Fibroblast of villous mesenchyme (primary cell): ENCODE results near the gene MS4A6A. TPM values are rescaled to one million over a fixed set of nuclear protein-coding genes. Genes with fewer than 3 reads are reported as not detected.
"Not testable (repeated sequence)": the region's sequence is repeated elsewhere in the genome, so short reads cannot be mapped to it uniquely, and the experiment has no call there.

Experiments used
- DNase-seq: peaks from one replicate; pipeline ENCODE4 v3.0.0-alpha.2; 2010; ENCODE audit warnings: low read depth
- H3K4me3 ChIP-seq: 2 replicates; pipeline ENCODE4 v1.5.1; 2011; ENCODE audit warnings: low read depth, mild to moderate bottlenecking, low read length
- total RNA-seq: library from RNA; depleted of rRNA; stranded (reverse); fragments of >200 nt; gene quantifications from 2 replicates; pipeline ENCODE4 v1.2.3, GENCODE V29; 2012
- TF ChIP-seq, protein P1 (sequence below): IDR thresholded peaks from 2 replicates; pipeline ENCODE4 v1.5.1; 2012; ENCODE audit warnings: low read depth, mild to moderate bottlenecking, low read length; ENCODE audit not compliant: insufficient read depth

Gene MS4A6A
- total RNA-seq, 1 donor: not detected

DNA sequence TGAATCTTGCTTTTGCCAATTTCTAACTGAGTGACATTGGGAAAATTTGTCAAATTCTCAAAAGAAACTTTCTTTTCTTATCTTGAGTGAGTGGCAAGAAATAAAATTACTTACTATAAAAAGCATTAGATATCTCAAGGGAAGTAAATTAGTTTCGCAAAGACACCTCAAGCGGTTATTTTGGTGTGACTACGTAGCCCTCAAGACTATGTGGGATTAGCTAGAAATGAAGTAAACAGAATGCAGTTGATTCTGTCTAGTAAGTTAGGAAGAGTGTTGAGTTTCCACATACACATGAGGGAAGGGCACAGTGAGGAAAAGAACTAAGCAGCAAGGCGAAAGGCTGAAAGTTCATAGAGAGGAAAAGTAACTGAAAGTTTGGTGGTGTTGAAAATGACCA is 28.3 kb upstream of the MS4A6A start:
- TF ChIP-seq, protein P1, sequence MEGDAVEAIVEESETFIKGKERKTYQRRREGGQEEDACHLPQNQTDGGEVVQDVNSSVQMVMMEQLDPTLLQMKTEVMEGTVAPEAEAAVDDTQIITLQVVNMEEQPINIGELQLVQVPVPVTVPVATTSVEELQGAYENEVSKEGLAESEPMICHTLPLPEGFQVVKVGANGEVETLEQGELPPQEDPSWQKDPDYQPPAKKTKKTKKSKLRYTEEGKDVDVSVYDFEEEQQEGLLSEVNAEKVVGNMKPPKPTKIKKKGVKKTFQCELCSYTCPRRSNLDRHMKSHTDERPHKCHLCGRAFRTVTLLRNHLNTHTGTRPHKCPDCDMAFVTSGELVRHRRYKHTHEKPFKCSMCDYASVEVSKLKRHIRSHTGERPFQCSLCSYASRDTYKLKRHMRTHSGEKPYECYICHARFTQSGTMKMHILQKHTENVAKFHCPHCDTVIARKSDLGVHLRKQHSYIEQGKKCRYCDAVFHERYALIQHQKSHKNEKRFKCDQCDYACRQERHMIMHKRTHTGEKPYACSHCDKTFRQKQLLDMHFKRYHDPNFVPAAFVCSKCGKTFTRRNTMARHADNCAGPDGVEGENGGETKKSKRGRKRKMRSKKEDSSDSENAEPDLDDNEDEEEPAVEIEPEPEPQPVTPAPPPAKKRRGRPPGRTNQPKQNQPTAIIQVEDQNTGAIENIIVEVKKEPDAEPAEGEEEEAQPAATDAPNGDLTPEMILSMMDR: no peak
- H3K4me3 ChIP-seq: no peak overlapping the region
- DNase-seq: no peak

DNA sequence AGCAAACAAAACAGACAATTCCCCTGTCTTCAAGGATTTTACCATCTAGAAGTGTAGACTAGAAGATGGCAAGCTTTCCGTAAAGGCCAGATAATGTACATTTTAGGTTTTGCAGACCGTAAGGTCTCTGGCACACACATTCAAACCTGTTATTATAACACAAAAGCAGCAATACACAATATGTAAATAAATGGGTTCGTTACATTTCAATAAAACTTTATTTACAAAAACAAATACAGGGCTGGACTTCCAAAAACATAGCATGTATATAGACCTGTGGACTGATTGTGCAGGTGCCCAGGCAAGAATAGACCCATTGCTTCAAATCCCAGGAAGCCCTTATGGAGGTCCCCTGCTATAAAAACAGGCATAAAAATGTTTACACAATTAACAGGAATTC is 27.1 kb upstream of the MS4A6A start:
- TF ChIP-seq, protein P1: no peak
- no peak overlapping the region for H3K4me3 ChIP-seq
- no peak for DNase-seq

DNA sequence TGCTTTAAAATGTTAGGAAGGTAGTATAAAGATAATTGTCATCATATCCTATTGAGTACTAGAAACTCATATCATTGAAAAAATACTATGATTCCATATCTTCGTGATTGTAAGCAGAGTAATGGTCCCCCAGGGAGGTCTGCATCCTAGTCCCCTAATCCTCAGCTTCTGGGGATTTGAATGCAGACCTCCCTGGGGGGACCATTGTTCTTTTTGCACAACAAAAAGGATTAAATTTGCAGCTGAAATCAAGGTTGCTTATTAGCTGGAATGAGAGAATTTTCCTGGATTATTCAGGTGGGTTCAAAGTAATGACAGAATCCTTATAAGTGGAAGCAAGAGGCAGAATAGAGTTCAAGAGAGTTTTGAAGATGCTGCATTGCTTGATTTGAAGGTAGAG is 26.1 kb upstream of the MS4A6A start:
- no peak for DNase-seq
- TF ChIP-seq, protein P1: no peak
- no peak overlapping the region for H3K4me3 ChIP-seq

DNA sequence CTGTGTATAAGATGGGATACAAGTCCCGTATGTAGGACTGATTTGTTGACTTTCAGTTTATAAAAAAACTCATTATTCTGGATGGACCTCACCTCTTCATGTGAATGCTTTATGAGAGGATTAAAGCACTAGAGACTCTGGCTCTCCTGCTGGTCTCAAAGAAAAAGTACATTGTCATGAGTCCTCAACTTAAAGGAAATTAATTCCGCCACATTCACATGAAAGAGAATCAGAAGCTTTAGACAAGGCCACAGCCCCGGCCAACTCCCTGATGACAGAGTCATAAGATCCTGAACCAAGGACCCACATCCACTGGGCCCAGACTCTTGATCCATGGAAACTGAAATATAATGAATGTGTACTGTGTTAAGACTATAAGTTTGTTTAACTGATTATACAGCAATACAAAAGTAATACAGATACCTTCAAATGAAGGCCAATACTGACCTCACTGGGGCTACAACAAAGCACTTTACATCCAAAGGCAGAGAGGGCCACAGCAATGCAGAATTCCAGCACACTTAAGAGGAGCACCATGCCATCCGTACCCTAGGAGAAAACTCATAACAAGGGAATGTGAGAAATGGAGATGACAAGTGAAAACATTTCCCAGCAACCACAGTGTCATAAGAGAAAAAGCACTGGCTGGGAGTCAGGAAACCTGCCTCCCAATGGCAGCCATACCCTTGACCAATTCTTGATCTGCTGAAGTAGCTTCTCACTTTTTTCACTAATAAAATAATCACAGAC is 25.4 kb upstream of the MS4A6A start:
- no peak overlapping the region for H3K4me3 ChIP-seq
- TF ChIP-seq, protein P1: no peak
- DNase-seq: no peak

DNA sequence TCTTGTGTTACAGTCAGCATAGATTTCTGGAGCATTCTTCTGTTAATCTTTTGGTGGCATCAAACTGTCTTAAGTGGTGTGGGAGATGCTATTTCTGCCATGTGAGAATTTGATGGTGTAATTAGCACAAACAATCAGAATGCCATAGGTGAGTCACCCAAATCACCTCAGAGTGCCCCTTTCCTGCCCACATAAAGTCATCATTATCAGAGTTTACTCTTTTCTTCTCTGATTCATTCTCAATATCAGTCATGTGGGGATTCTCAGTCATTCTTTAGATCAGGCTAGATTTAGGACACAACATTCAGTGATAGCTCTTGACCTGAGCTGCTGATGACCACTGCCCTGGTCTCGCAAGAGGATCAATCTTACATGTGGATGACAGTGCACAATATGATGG is 23.7 kb upstream of the MS4A6A start:
- no peak overlapping the region for H3K4me3 ChIP-seq
- TF ChIP-seq, protein P1: no peak
- no peak for DNase-seq

DNA sequence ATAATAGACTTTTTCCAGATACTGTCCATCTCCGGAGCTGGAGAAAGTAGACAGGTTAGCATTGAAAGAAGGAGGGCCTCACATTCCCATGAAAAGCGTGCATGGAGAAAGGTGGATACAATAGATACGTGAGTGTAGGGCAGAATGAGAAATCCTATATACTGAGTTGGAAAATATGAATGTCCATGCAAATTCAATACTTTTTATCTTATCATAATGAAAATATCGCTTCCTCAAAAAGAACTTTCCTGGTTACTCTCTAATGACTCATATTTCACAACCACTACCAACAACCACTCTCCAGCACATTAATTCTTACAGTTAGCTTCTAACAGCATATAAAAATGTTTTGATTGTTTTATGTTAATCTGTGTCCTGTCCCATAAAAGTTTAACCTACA is 22.0 kb upstream of the MS4A6A start:
- DNase-seq: no peak
- H3K4me3 ChIP-seq: no peak overlapping the region
- TF ChIP-seq, protein P1: no peak

DNA sequence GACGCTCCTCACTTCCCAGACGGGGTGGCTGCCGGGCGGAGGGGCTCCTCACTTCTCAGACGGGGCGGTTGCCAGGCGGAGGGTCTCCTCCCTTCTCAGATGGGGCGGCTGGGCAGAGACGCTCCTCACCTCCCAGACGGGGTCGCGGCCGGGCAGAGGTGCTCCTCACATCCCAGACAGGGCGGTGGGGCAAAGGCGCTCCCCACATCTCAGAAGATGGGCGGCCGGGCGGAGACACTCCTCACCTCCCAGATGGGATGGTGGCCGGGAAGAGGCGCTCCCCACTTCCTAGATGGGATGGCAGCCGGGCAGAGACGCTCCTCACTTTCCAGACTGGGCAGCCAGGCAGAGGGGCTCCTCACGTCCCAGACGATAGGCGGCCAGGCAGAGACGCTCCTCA is 18.5 kb upstream of the MS4A6A start:
- DNase-seq, H3K4me3 ChIP-seq: not testable (repeated sequence)
